IMR-90 (cell line): ENCODE measurements around the gene FCRL6. TPM values are rescaled to one million over a fixed set of nuclear protein-coding genes. Genes with fewer than 3 reads are reported as not detected.

Source experiments
- ATAC-seq: fragments of 200-7000 bp; cut with Tn5 transposase; 2 replicates; pipeline ENCODE4 v1.9.1; 2020; ENCODE audit warnings: low read depth, mild to moderate bottlenecking, moderate library complexity
- BruUV-seq: library from RNA; stranded (reverse); fragments of 400-500 nt; replicated peaks from 2 replicates; lab custom pipeline; 2021; lab: Mats Ljungman, UMichigan
- CTCF ChIA-PET: fragments of 300-600 bp; formaldehyde crosslinking; extraction: SDS; loops from one replicate; lab custom pipeline; 2021; ENCODE audit warnings: antibody characterized with exemption; lab: Yijun Ruan, JAX
- POLR2A ChIA-PET: fragments of 300-600 bp; sonication (Branson Sonifier 250); formaldehyde crosslinking; loops from one replicate; lab custom pipeline; 2022; ENCODE audit warnings: antibody characterized with exemption; ENCODE audit not compliant: unreplicated experiment; lab: Charles Lee
- DNase-seq: peaks from one replicate; pipeline ENCODE4 v3.0.0; 2013
- H2AFZ ChIP-seq: replicated peaks from 2 replicates; pipeline ENCODE3; 2013; ENCODE audit warnings: low read length, mild to moderate bottlenecking; ENCODE audit not compliant: poor library complexity
- H2AK5ac ChIP-seq: 2 replicates; pipeline ENCODE4 v1.6.1; 2013; ENCODE audit warnings: low read depth, low read length, inconsistent platforms
- H2AK9ac ChIP-seq: replicated peaks from 2 replicates; pipeline ENCODE3; 2013; ENCODE audit warnings: mild to moderate bottlenecking, low read depth, low read length, moderate library complexity; ENCODE audit not compliant: poor library complexity
- H2BK120ac ChIP-seq: 2 replicates; pipeline ENCODE4 v1.6.1; 2013; ENCODE audit warnings: low read depth, low read length, inconsistent platforms
- H2BK15ac ChIP-seq: 3 replicates; pipeline ENCODE4 v1.6.1; 2013; ENCODE audit warnings: low read depth, low read length, inconsistent platforms
- H2BK20ac ChIP-seq: 2 replicates; pipeline ENCODE4 v1.6.1; 2013; ENCODE audit warnings: low read depth, mild to moderate bottlenecking, inconsistent platforms, low read length, moderate library complexity
- H2BK5ac ChIP-seq: 2 replicates; pipeline ENCODE4 v1.6.1; 2013; ENCODE audit warnings: mild to moderate bottlenecking, low read depth, low read length, inconsistent platforms; ENCODE audit not compliant: poor library complexity, severe bottlenecking
- H3K14ac ChIP-seq: replicated peaks from 2 replicates; pipeline ENCODE4 v1.6.1; 2013; ENCODE audit warnings: low read depth, low read length, inconsistent platforms
- H3K18ac ChIP-seq: 2 replicates; pipeline ENCODE4 v1.6.1; 2013; ENCODE audit warnings: low read depth, low read length, control low read depth
- H3K23ac ChIP-seq: 2 replicates; pipeline ENCODE4 v1.6.1; 2013; ENCODE audit warnings: low read depth, low read length, inconsistent platforms
- H3K27ac ChIP-seq: 2 replicates; pipeline ENCODE4 v1.5.1; 2013; ENCODE audit warnings: mild to moderate bottlenecking, control low read depth, low read length; ENCODE audit not compliant: insufficient read depth
- H3K27me3 ChIP-seq: 2 replicates; pipeline ENCODE4 v1.6.1; 2013; ENCODE audit warnings: low read length; ENCODE audit not compliant: control insufficient read depth, insufficient read depth
- H3K36me3 ChIP-seq: 2 replicates; pipeline ENCODE4 v1.6.1; 2013; ENCODE audit warnings: low read length, mixed read lengths; ENCODE audit not compliant: control insufficient read depth, insufficient read depth
- H3K4ac ChIP-seq: 2 replicates; pipeline ENCODE4 v1.6.1; 2013; ENCODE audit warnings: low read depth, low read length, inconsistent platforms
- H3K4me1 ChIP-seq: 2 replicates; pipeline ENCODE4 v1.6.1; 2013; ENCODE audit warnings: low read length, mixed read lengths; ENCODE audit not compliant: control insufficient read depth, insufficient read depth
- H3K4me2 ChIP-seq: 2 replicates; pipeline ENCODE4 v1.6.1; 2013; ENCODE audit warnings: low read depth, mild to moderate bottlenecking, control low read depth, low read length, moderate library complexity
- H3K4me3 ChIP-seq: 2 replicates; pipeline ENCODE4 v1.5.1; 2013; ENCODE audit warnings: low read depth, mild to moderate bottlenecking, control low read depth, low read length, moderate library complexity; ENCODE audit not compliant: insufficient read depth
- H3K56ac ChIP-seq: 2 replicates; pipeline ENCODE4 v1.6.1; 2013; ENCODE audit warnings: low read length, inconsistent platforms; ENCODE audit not compliant: insufficient read depth; ENCODE audit errors: extremely low read depth
- H3K79me1 ChIP-seq, 2 experiments: 2 replicates each; pipeline ENCODE4 v1.6.1; 2013; ENCODE audit warnings: low read length in 2 of 2, inconsistent platforms in 1 of 2, low read depth in 1 of 2
- H3K9ac ChIP-seq: 2 replicates; pipeline ENCODE4 v1.6.1; 2013; ENCODE audit warnings: low read depth, low read length, control low read depth
- H3K9me1 ChIP-seq: 2 replicates; pipeline ENCODE4 v1.6.1; 2013; ENCODE audit warnings: low read length, inconsistent platforms; ENCODE audit not compliant: insufficient read depth
- H3K9me3 ChIP-seq: 2 replicates; pipeline ENCODE4 v1.6.1; 2013; ENCODE audit warnings: low read length; ENCODE audit not compliant: control insufficient read depth, insufficient read depth
- H4K20me1 ChIP-seq: 2 replicates; pipeline ENCODE4 v1.6.1; 2013; ENCODE audit warnings: low read length, inconsistent platforms; ENCODE audit not compliant: insufficient read depth
- H4K5ac ChIP-seq: 2 replicates; pipeline ENCODE4 v1.6.1; 2013; ENCODE audit warnings: mild to moderate bottlenecking, low read depth, low read length, control low read depth
- H4K8ac ChIP-seq, 2 experiments: 2 replicates each; pipeline ENCODE4 v1.6.1; 2013; ENCODE audit warnings: low read depth in 2 of 2, low read length in 2 of 2, control low read depth in 1 of 2, inconsistent platforms in 1 of 2
- H4K91ac ChIP-seq: 2 replicates; pipeline ENCODE4 v1.6.1; 2013; ENCODE audit warnings: low read depth, low read length, inconsistent platforms; ENCODE audit not compliant: insufficient read depth
- BHLHE40 ChIP-seq: fragments of 150-350 bp; IDR thresholded peaks from 2 replicates; pipeline ENCODE4 v1.6.1; 2016; ENCODE audit warnings: mild to moderate bottlenecking, low read depth, low read length
- CEBPB ChIP-seq: IDR thresholded peaks from 2 replicates; pipeline ENCODE4 v1.6.1; 2012; ENCODE audit warnings: low read depth, low read length, improper control_type of control experiment
- CHD1 ChIP-seq: IDR thresholded peaks from 2 replicates; pipeline ENCODE4 v1.6.1; 2012; ENCODE audit warnings: low read depth, low read length, improper control_type of control experiment
- FOS ChIP-seq: fragments of 150-350 bp; IDR thresholded peaks from 2 replicates; pipeline ENCODE4 v1.6.1; 2016; ENCODE audit warnings: low read depth, low read length
- MAFK ChIP-seq: IDR thresholded peaks from 2 replicates; pipeline ENCODE4 v1.6.1; 2012; ENCODE audit warnings: low read depth, low read length, improper control_type of control experiment
- MAZ ChIP-seq: IDR thresholded peaks from 2 replicates; pipeline ENCODE4 v1.6.1; 2012; ENCODE audit warnings: low read depth, mild to moderate bottlenecking, low read length, improper control_type of control experiment, moderate library complexity, borderline replicate concordance
- MXI1 ChIP-seq: IDR thresholded peaks from 2 replicates; pipeline ENCODE4 v1.6.1; 2012; ENCODE audit warnings: low read depth, mild to moderate bottlenecking, low read length, moderate library complexity, borderline replicate concordance
- NFE2L2 ChIP-seq: fragments of 150-350 bp; IDR thresholded peaks from 2 replicates; pipeline ENCODE4 v1.6.1; 2016; ENCODE audit warnings: low read depth, mild to moderate bottlenecking, low read length
- POLR2A ChIP-seq: IDR thresholded peaks from 2 replicates; pipeline ENCODE4 v1.6.1; 2012; ENCODE audit warnings: mild to moderate bottlenecking, low read depth, low read length
- RAD21 ChIP-seq: IDR thresholded peaks from 2 replicates; pipeline ENCODE4 v1.6.1; 2012; ENCODE audit warnings: low read length, improper control_type of control experiment
- RCOR1 ChIP-seq: IDR thresholded peaks from 2 replicates; pipeline ENCODE4 v1.6.1; 2012; ENCODE audit warnings: mild to moderate bottlenecking, low read length, improper control_type of control experiment; ENCODE audit not compliant: insufficient replicate concordance
- SMC3 ChIP-seq: fragments of 150-350 bp; IDR thresholded peaks from 2 replicates; pipeline ENCODE4 v1.6.1; 2016; ENCODE audit warnings: low read depth, mild to moderate bottlenecking, antibody characterized with exemption, low read length, moderate library complexity
- WGBS, 2 experiments: methylation state at CpG; one replicate each; pipeline versions ENCODE4 v1.1.5 to v1.1.7; 2013; ENCODE audit warnings: missing lambda C conversion rate in 2 of 2; ENCODE audit not compliant: insufficient read length in 1 of 2; ENCODE audit errors: extremely low coverage in 2 of 2; 5-methylcytosine and 5-hydroxymethylcytosine counted together
- dilution Hi-C: fragments of 300-500 bp; cut with HindIII; formaldehyde crosslinking; loops from one replicate; pipeline ENCODE4 v1.14.3; 2018; ENCODE audit warnings: low sequenced_read_pairs; ENCODE audit not compliant: unreplicated experiment
- in situ Hi-C: fragments of 300-500 bp; cut with MboI; formaldehyde crosslinking; loops from 3 replicates; pipeline ENCODE4 v1.14.3; 2019; ENCODE audit warnings: low sequenced_read_pairs, inconsistent platforms, mixed read lengths
- intact Hi-C: fragments of 100-400 bp; cut with micrococcal nuclease; formaldehyde crosslinking; loops from 2 replicates; pipeline ENCODE4 v1.10.0; 2022
- polyA plus RNA-seq, 3 experiments: library from polyadenylated mRNA; depleted of rRNA; stranded (reverse); fragments of >200 nt; gene quantifications; 2 replicates each; pipeline ENCODE4 v1.2.3, GENCODE V29; 2012; ENCODE audit warnings: low replicate concordance in 1 of 3
- total RNA-seq: library from RNA; depleted of rRNA; stranded (reverse); fragments of >200 nt; gene quantifications from 2 replicates; pipeline ENCODE4 v1.2.3, GENCODE V29; 2012
- TF ChIP-seq, protein P1 (sequence below): fragments of 150-350 bp; IDR thresholded peaks from 2 replicates; pipeline ENCODE4 v1.6.1; 2016; ENCODE audit warnings: low read depth, mild to moderate bottlenecking, low read length, moderate library complexity, borderline replicate concordance
- TF ChIP-seq, protein P2 (sequence below): fragments of 150-350 bp; IDR thresholded peaks from 2 replicates; pipeline ENCODE4 v1.6.1; 2017; ENCODE audit warnings: mild to moderate bottlenecking, antibody characterized with exemption, low read length, low read depth
- TF ChIP-seq, protein P3 (sequence below): conservative IDR thresholded peaks from 2 replicates; pipeline ENCODE4 v1.5.1; 2012; ENCODE audit warnings: mild to moderate bottlenecking, low read depth, low read length, improper control_type of control experiment

The FCRL6 gene
- total and polyA plus RNA-seq, 2 of the 4 experiments (the other 2 are of a cell fraction) = not detected

DNA sequence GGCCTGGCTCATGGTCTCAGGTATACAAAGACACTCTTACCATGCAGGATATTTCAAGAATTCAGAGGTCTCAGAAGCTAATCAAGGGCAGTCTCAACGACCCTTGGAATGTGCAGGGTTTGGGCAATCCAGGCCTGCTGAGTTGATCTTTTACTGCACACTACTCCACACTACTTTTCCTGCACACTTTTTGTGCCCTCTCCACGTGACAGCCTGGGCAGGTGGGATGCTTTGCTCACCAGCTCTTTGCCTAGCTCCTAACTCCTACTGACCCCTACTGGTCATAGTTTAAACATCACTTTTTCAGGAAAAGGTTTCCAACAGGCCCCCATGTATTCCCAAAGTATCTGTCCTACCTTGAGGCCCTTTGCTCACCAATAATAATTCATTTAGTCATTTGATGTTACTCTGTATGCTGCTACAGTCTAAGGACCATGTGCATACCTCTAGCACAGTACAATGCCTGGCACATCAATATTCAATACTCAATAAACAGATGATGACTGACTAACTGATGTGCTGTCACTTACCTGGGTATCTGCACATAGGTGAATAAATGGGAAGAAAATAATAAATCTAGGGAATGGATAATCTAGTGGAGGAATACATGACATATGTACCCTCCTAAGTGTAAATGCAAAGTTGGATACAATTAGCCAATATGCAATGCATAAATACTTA lies 11.8 kb upstream of the FCRL6 start:
- TF ChIP-seq CHD1 (no peak), MXI1 (no peak), POLR2A (no peak), NFE2L2 (no peak), CEBPB (no peak), MAFK (no peak), MAZ (no peak), RCOR1 (no peak), FOS (no peak), SMC3 (peak; percentile 29), RAD21 (peak; percentile 58), BHLHE40 (no peak)
- TF ChIP-seq, protein P1, sequence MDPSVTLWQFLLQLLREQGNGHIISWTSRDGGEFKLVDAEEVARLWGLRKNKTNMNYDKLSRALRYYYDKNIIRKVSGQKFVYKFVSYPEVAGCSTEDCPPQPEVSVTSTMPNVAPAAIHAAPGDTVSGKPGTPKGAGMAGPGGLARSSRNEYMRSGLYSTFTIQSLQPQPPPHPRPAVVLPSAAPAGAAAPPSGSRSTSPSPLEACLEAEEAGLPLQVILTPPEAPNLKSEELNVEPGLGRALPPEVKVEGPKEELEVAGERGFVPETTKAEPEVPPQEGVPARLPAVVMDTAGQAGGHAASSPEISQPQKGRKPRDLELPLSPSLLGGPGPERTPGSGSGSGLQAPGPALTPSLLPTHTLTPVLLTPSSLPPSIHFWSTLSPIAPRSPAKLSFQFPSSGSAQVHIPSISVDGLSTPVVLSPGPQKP = no peak
- TF ChIP-seq, protein P2, sequence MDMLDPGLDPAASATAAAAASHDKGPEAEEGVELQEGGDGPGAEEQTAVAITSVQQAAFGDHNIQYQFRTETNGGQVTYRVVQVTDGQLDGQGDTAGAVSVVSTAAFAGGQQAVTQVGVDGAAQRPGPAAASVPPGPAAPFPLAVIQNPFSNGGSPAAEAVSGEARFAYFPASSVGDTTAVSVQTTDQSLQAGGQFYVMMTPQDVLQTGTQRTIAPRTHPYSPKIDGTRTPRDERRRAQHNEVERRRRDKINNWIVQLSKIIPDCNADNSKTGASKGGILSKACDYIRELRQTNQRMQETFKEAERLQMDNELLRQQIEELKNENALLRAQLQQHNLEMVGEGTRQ = peak; percentile 61; the same call in 1 of the 2 replicates
- TF ChIP-seq, protein P3, sequence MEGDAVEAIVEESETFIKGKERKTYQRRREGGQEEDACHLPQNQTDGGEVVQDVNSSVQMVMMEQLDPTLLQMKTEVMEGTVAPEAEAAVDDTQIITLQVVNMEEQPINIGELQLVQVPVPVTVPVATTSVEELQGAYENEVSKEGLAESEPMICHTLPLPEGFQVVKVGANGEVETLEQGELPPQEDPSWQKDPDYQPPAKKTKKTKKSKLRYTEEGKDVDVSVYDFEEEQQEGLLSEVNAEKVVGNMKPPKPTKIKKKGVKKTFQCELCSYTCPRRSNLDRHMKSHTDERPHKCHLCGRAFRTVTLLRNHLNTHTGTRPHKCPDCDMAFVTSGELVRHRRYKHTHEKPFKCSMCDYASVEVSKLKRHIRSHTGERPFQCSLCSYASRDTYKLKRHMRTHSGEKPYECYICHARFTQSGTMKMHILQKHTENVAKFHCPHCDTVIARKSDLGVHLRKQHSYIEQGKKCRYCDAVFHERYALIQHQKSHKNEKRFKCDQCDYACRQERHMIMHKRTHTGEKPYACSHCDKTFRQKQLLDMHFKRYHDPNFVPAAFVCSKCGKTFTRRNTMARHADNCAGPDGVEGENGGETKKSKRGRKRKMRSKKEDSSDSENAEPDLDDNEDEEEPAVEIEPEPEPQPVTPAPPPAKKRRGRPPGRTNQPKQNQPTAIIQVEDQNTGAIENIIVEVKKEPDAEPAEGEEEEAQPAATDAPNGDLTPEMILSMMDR = peak; percentile 52
- no peak overlapping the region for H3K14ac ChIP-seq
- no peak overlapping the region for H3K4me3 ChIP-seq
- DNase-seq (peak; percentile 10), ATAC-seq (peak; percentile 54; the same call in 1 of the 2 replicates)
- no peaks in the 10 kb centered on the region for H3K9me3 ChIP-seq
- dilution Hi-C loops = loop anchor here (25.0 kb wide), 1 partner anchor 97 kb away; no protein-coding TSS in a partner anchor
- CTCF ChIA-PET = interaction anchor here (0.6 to 1.2 kb wide), 11 partner anchors 9 to 657 kb away, joined by 3 to 8 read pairs (median 4); partner anchors contain the start of gene FCRL6
- H2BK120ac ChIP-seq = no peak overlapping the region
- peaks cover 20% of the 10 kb centered on the region for H3K27me3 ChIP-seq
- POLR2A ChIA-PET = no interaction called here
- intact Hi-C loops = loop anchor here (10.0 kb wide), 2 partner anchors 576 to 656 kb away; no protein-coding TSS in a partner anchor
- BruUV-seq = no TSS peak
- H2BK5ac ChIP-seq = no peak overlapping the region
- H2BK20ac ChIP-seq = no peak overlapping the region
- H2BK15ac ChIP-seq = no peak overlapping the region
- in situ Hi-C loops = no loop called here
- no peak overlapping the region for H3K4me2 ChIP-seq
- H3K9me1 ChIP-seq = no peaks in the 10 kb centered on the region; the same call in 1 of the 2 replicates
- WGBS, 2 experiments = 0% methylated on average over 1 of the region's 2 CpGs; no CpG with 5 or more reads in 1 of the 2 experiments
- H3K4ac ChIP-seq = no peak overlapping the region
- H3K79me1 ChIP-seq = no peaks in the 10 kb centered on the region
- no peak overlapping the region for H3K56ac ChIP-seq
- H2AFZ ChIP-seq = no peak overlapping the region
- no peak overlapping the region for H2AK9ac ChIP-seq
- no peak overlapping the region for H3K9ac ChIP-seq
- H4K5ac ChIP-seq = no peak overlapping the region
- no peaks in the 10 kb centered on the region for H3K36me3 ChIP-seq
- no peaks in the 10 kb centered on the region for H3K4me1 ChIP-seq
- no peak overlapping the region for H4K91ac ChIP-seq
- H3K23ac ChIP-seq = no peak overlapping the region
- H3K18ac ChIP-seq = no peak overlapping the region
- H2AK5ac ChIP-seq = no peak overlapping the region
- no peak overlapping the region for H4K8ac ChIP-seq
- no peaks in the 10 kb centered on the region for H4K20me1 ChIP-seq
- H3K27ac ChIP-seq = no peak overlapping the region
